Measurements from ENCODE around the gene HIVEP3. TPM values are rescaled to one million over a fixed set of nuclear protein-coding genes. Genes with fewer than 3 reads are reported as not detected.

Gene HIVEP3
- total RNA-seq, 1 experiment from 2014 or later, result 11.0 TPM

- H4K20me1 ChIP-seq (ENCODE audit: insufficient read depth), result no peaks in the 10 kb centered on the region
- intact Hi-C loops (cut with micrococcal nuclease; ENCODE audit: unreplicated experiment), result loop anchor here (2.0 kb wide), 1 partner anchor 71 kb away; no protein-coding TSS in a partner anchor
- H3K79me2 ChIP-seq (ENCODE audit: low read depth), result peaks cover 35% of the 10 kb centered on the region
- no peak overlapping the region for H2AFZ ChIP-seq
- peaks cover 50% of the 10 kb centered on the region for H3K4me1 ChIP-seq (replicated peaks; ENCODE audit: insufficient read depth)
- H3K27me3 ChIP-seq (ENCODE audit: insufficient read depth, low read depth), result no peaks in the 10 kb centered on the region
- H3F3A ChIP-seq (ENCODE audit: insufficient read depth, low read depth), result peaks cover 19% of the 10 kb centered on the region; the same call in 1 of the 2 replicates
- H3K36me3 ChIP-seq (ENCODE audit: low read depth), result no peaks in the 10 kb centered on the region
- CTCF ChIA-PET, result no interaction called here
- no peak overlapping the region; the same call in 1 of the 2 replicates for H3K4me2 ChIP-seq
- DNase-seq, result no peak
- H3K9me2 ChIP-seq (ENCODE audit: insufficient read depth), result no peaks in the 10 kb centered on the region
- H3K4me3 ChIP-seq, result no peak overlapping the region
- H3K27ac ChIP-seq, result peak overlapping the region; percentile 75
- POLR2A ChIA-PET (ENCODE audit: unreplicated experiment), result no interaction called here
- TF ChIP-seq, protein P1, sequence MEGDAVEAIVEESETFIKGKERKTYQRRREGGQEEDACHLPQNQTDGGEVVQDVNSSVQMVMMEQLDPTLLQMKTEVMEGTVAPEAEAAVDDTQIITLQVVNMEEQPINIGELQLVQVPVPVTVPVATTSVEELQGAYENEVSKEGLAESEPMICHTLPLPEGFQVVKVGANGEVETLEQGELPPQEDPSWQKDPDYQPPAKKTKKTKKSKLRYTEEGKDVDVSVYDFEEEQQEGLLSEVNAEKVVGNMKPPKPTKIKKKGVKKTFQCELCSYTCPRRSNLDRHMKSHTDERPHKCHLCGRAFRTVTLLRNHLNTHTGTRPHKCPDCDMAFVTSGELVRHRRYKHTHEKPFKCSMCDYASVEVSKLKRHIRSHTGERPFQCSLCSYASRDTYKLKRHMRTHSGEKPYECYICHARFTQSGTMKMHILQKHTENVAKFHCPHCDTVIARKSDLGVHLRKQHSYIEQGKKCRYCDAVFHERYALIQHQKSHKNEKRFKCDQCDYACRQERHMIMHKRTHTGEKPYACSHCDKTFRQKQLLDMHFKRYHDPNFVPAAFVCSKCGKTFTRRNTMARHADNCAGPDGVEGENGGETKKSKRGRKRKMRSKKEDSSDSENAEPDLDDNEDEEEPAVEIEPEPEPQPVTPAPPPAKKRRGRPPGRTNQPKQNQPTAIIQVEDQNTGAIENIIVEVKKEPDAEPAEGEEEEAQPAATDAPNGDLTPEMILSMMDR (conservative IDR thresholded peaks at IDR 0.05), result no peak
- no peak for TF ChIP-seq EZH2 (IDR thresholded peaks at IDR 0.05; ENCODE audit: low read depth)
- no peaks in the 10 kb centered on the region for H3K9me3 ChIP-seq (ENCODE audit: insufficient read depth, low read depth)
- BruUV-seq (replicated peaks), result no TSS peak
These were observed 35.2 kb downstream of the HIVEP3 start for GRCh38 chr1:41883507-41883906.

DNA sequence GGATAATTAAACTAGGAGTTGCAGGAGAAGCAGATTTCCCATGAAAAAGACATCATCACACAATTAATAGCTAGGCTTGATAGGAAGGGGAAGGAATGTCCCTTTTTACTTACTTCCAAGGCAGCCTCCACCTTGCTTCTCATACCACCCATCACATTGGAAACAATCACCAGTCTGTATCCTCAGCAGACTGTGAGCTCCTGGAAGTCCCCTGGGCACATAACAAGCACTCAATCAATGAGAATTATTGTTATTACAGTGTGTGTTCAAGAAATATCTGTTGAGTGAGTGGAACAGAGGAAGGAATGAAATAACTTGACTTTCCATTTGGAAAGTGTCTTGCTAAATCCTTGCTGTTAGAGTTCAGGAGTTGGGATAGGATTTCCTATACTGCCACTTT, 36.2 kb downstream of the HIVEP3 start:
- Histone ChIP-seq H3K4me3 (peak overlapping the region; percentile 21; the same call in 1 of the 2 replicates), H3K27ac (peak overlapping the region; percentile 75), H3K4me2 (peak overlapping the region; percentile 64), H3F3A (ENCODE audit: insufficient read depth, low read depth) (peaks cover 19% of the 10 kb centered on the region; the same call in 1 of the 2 replicates), H3K27me3 (ENCODE audit: insufficient read depth, low read depth) (no peaks in the 10 kb centered on the region), H4K20me1 (ENCODE audit: insufficient read depth) (no peaks in the 10 kb centered on the region), H3K4me1 (replicated peaks; ENCODE audit: insufficient read depth) (peaks cover 58% of the 10 kb centered on the region), H3K9me3 (ENCODE audit: insufficient read depth, low read depth) (no peaks in the 10 kb centered on the region), H3K79me2 (ENCODE audit: low read depth) (peaks cover 41% of the 10 kb centered on the region), H2AFZ (peak overlapping the region; percentile 10; the same call in 1 of the 2 replicates), H3K36me3 (ENCODE audit: low read depth) (no peaks in the 10 kb centered on the region), H3K9me2 (ENCODE audit: insufficient read depth) (no peaks in the 10 kb centered on the region)
- DNase-seq, result no peak
- ChIA-PET POLR2A (ENCODE audit: unreplicated experiment) (no interaction called here), CTCF (no interaction called here)
- no TSS peak for BruUV-seq (replicated peaks)
- no peak for TF ChIP-seq EZH2 (IDR thresholded peaks at IDR 0.05; ENCODE audit: low read depth)
- TF ChIP-seq, protein P1 (conservative IDR thresholded peaks at IDR 0.05), result no peak
- intact Hi-C loops (cut with micrococcal nuclease; ENCODE audit: unreplicated experiment), result loop anchor here (2.0 kb wide), 1 partner anchor 70 kb away; no protein-coding TSS in a partner anchor

DNA sequence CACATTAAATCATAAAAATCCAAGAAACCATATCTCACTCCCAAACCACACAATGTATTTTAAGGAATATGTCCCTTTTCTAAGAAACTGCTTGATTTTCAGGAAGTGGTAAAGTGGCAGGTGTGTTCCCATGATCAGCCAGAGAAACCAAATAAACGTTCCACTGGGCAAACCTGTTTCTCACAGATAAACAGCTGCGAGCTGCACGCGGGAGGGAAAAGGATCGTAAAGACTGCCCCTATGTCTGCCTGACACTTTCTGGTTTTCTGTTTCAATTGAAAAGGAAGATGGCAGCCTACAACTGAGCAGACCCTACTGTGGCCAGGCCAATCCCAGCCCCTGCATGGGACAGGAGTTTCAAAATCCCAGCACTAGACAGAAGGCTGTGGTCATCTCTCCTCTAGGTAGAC, 36.6 kb downstream of the HIVEP3 start:
- H3K4me2 ChIP-seq, result peak overlapping the region; percentile 64
- DNase-seq, result peak; percentile 41 to 80
- CTCF ChIA-PET, result no interaction called here

More for the DNA sequence above, 36.6 kb downstream of the HIVEP3 start:
- Histone ChIP-seq H2AFZ (peak overlapping the region; percentile 10; the same call in 1 of the 2 replicates), H3F3A (ENCODE audit: insufficient read depth, low read depth) (peaks cover 19% of the 10 kb centered on the region; the same call in 1 of the 2 replicates), H3K27me3 (ENCODE audit: insufficient read depth, low read depth) (no peaks in the 10 kb centered on the region), H3K4me1 (replicated peaks; ENCODE audit: insufficient read depth) (peaks cover 58% of the 10 kb centered on the region), H4K20me1 (ENCODE audit: insufficient read depth) (no peaks in the 10 kb centered on the region), H3K4me3 (peak overlapping the region; percentile 21; the same call in 1 of the 2 replicates), H3K9me2 (ENCODE audit: insufficient read depth) (no peaks in the 10 kb centered on the region), H3K9me3 (ENCODE audit: insufficient read depth, low read depth) (no peaks in the 10 kb centered on the region), H3K27ac (peak overlapping the region; percentile 75), H3K36me3 (ENCODE audit: low read depth) (no peaks in the 10 kb centered on the region), H3K79me2 (ENCODE audit: low read depth) (peaks cover 43% of the 10 kb centered on the region)
- BruUV-seq (replicated peaks), result no TSS peak
- TF ChIP-seq EZH2 (IDR thresholded peaks at IDR 0.05; ENCODE audit: low read depth), result no peak
- TF ChIP-seq, protein P1 (conservative IDR thresholded peaks at IDR 0.05), result no peak
- intact Hi-C loops (cut with micrococcal nuclease; ENCODE audit: unreplicated experiment), result loop anchor here (2.0 kb wide), 1 partner anchor 69 kb away; no protein-coding TSS in a partner anchor
- POLR2A ChIA-PET (ENCODE audit: unreplicated experiment), result no interaction called here
